ENCODE measurements around the gene ZBTB11. TPM values are rescaled to one million over a fixed set of nuclear protein-coding genes. Genes with fewer than 3 reads are reported as not detected.
"Not testable (repeated sequence)": the region's sequence is repeated elsewhere in the genome, so short reads cannot be mapped to it uniquely, and the experiment has no call there.

The ZBTB11 gene
- total RNA-seq, 1 experiment from 2014 or later, result 14.8 TPM

- not testable (repeated sequence) for H3K79me2 ChIP-seq (ENCODE audit: insufficient read depth, low read length); H3K18ac ChIP-seq (ENCODE audit: insufficient read length, low read depth, low read length); H3K56ac ChIP-seq (ENCODE audit: insufficient read length, low read depth, low read length); H3K27ac ChIP-seq (ENCODE audit: insufficient read length, low read depth, low read length); H2AK5ac ChIP-seq (ENCODE audit: insufficient read length, low read length); H3K9me3 ChIP-seq (ENCODE audit: control insufficient read depth, low read depth, low read length); H3T11ph ChIP-seq (ENCODE audit: low read length); H3K9me3 Mint-ChIP-seq; H4K20me1 ChIP-seq (ENCODE audit: control insufficient read depth, insufficient read depth, insufficient read length); H3K27me3 ChIP-seq (ENCODE audit: insufficient read depth, low read length); H3K9ac ChIP-seq (ENCODE audit: extremely low read depth, insufficient read length, low read length); H2BK15ac ChIP-seq (ENCODE audit: low read depth, low read length); H3K4me1 ChIP-seq (ENCODE audit: insufficient read depth, low read length); H2AFZ ChIP-seq (ENCODE audit: low read length); H2BK120ac ChIP-seq (ENCODE audit: low read depth, low read length, poor library complexity, severe bottlenecking); H2BK12ac ChIP-seq (ENCODE audit: insufficient read length, low read depth, low read length); H3K14ac ChIP-seq (ENCODE audit: insufficient read depth, low read length); H3K23me2 ChIP-seq (ENCODE audit: insufficient read length, low read depth, low read length, poor library complexity, severe bottlenecking); H4K8ac ChIP-seq (replicated peaks; ENCODE audit: insufficient read length, low read depth, low read length); H3K4ac ChIP-seq (ENCODE audit: low read depth, low read length); H3K4me2 ChIP-seq (ENCODE audit: insufficient read depth, insufficient read length, low read length); H2BK5ac ChIP-seq (ENCODE audit: insufficient read length, low read length); H3K23ac ChIP-seq (ENCODE audit: insufficient read length, low read depth, low read length); H4K91ac ChIP-seq (ENCODE audit: insufficient read length, low read depth, low read length); H3K27me3 Mint-ChIP-seq (ENCODE audit: low read depth); H2BK20ac ChIP-seq (ENCODE audit: low read depth, low read length, poor library complexity, severe bottlenecking); H4K5ac ChIP-seq (ENCODE audit: insufficient read length, low read depth, low read length); H3K36me3 Mint-ChIP-seq (ENCODE audit: insufficient read depth in 1 of 3, low read depth in 3 of 3); H3K79me1 ChIP-seq (ENCODE audit: insufficient read depth, low read depth, low read length, poor library complexity, severe bottlenecking)
- H3K4me1 Mint-ChIP-seq, result peaks cover 35 to 36% of the 10 kb centered on the region in 2 experiments
- peak; percentile 76 for DNase-seq
- H3K27ac Mint-ChIP-seq, result peak overlapping the region in 1 of 3 experiments; percentile 61; a peak in 2 of 7 replicates
- peak overlapping the region in 1 of 2 experiments; percentile 69; a peak in 2 of 5 replicates for H3K4me3 Mint-ChIP-seq
- WGBS (ENCODE audit: extremely low coverage, insufficient read length, low lambda C conversion rate), result no CpG with 5 or more reads among the region's 13 CpGs
- peak; percentile 68 for TF ChIP-seq CTCF (conservative IDR thresholded peaks at IDR 0.05)
Observed at GRCh38 chr3:101693540-101693939, 16.6 kb upstream of the ZBTB11 start.

GRCh38 chr3:101691685-101692671 lies 15.0 kb upstream of the ZBTB11 start:
- not testable (repeated sequence) for H2AFZ ChIP-seq (ENCODE audit: low read length); H3K23ac ChIP-seq (ENCODE audit: insufficient read length, low read depth, low read length)
- WGBS (ENCODE audit: extremely low coverage, insufficient read length, low lambda C conversion rate), result no CpG with 5 or more reads among the region's 15 CpGs

More at GRCh38 chr3:101691685-101692671, 15.0 kb upstream of the ZBTB11 start:
- not testable (repeated sequence) for H3K23me2 ChIP-seq (ENCODE audit: insufficient read length, low read depth, low read length, poor library complexity, severe bottlenecking); H2AK5ac ChIP-seq (ENCODE audit: insufficient read length, low read length); H3K4me2 ChIP-seq (ENCODE audit: insufficient read depth, insufficient read length, low read length); H3K27ac ChIP-seq (ENCODE audit: insufficient read length, low read depth, low read length); H2BK120ac ChIP-seq (ENCODE audit: low read depth, low read length, poor library complexity, severe bottlenecking); H4K5ac ChIP-seq (ENCODE audit: insufficient read length, low read depth, low read length); H3T11ph ChIP-seq (ENCODE audit: low read length); H3K56ac ChIP-seq (ENCODE audit: insufficient read length, low read depth, low read length); H3K4me1 ChIP-seq (ENCODE audit: insufficient read depth, low read length); H4K20me1 ChIP-seq (ENCODE audit: control insufficient read depth, insufficient read depth, insufficient read length); H3K36me3 Mint-ChIP-seq (ENCODE audit: insufficient read depth in 1 of 3, low read depth in 3 of 3); H3K79me2 ChIP-seq (ENCODE audit: insufficient read depth, low read length); H3K9me3 ChIP-seq (ENCODE audit: control insufficient read depth, low read depth, low read length); DNase-seq; H4K8ac ChIP-seq (replicated peaks; ENCODE audit: insufficient read length, low read depth, low read length); H3K14ac ChIP-seq (ENCODE audit: insufficient read depth, low read length); H2BK15ac ChIP-seq (ENCODE audit: low read depth, low read length); H4K91ac ChIP-seq (ENCODE audit: insufficient read length, low read depth, low read length); H3K9ac ChIP-seq (ENCODE audit: extremely low read depth, insufficient read length, low read length); H2BK5ac ChIP-seq (ENCODE audit: insufficient read length, low read length); H2BK20ac ChIP-seq (ENCODE audit: low read depth, low read length, poor library complexity, severe bottlenecking); H3K4ac ChIP-seq (ENCODE audit: low read depth, low read length); H3K9me3 Mint-ChIP-seq; H3K79me1 ChIP-seq (ENCODE audit: insufficient read depth, low read depth, low read length, poor library complexity, severe bottlenecking); H3K18ac ChIP-seq (ENCODE audit: insufficient read length, low read depth, low read length); H3K27me3 Mint-ChIP-seq (ENCODE audit: low read depth); H3K27me3 ChIP-seq (ENCODE audit: insufficient read depth, low read length); H2BK12ac ChIP-seq (ENCODE audit: insufficient read length, low read depth, low read length)
- Mint-ChIP-seq H3K4me1 (peaks cover 42 to 43% of the 10 kb centered on the region in 2 experiments), H3K27ac (peak overlapping the region; percentile 62 to 86 (median 73); a peak in 4 of 7 replicates), H3K4me3 (peak overlapping the region; percentile 23 to 69; a peak in 3 of 5 replicates)

Measured in H9 (cell line).